SW 1271 (cell line): Measurements from ENCODE around the gene NR5A1.

Experiments
- DNase-seq, 2 experiments: peaks; one replicate each; lab custom pipeline; 2025; lab: John Stamatoyannopoulos, UW

NR5A1 gene

DNA sequence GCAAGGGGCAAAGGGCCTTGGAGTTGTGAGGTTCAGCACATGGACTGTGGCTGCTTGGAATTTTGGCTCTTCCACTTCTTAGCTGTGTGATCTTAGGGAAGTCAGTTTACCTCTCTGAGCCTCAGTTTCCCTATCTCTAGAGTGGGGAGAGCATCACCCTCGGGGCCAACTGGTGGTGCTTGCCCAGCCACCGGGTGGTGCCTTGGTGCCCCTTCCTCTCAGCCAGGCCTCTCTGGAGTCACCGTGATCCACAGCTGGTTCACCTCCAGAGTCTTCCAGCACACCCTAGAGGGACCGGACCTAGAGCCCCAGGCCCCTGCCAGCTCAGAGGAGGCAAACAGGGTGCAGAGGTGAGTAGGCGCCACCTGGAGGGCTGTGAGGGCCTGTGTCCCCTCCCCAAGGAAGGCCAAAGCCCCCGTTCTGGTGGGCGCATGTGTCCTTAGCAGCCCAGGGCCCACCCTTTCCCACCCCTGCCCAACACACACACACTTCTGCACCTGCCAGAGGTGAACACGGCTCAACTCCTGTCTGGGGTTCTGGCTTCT is 49.2 kb downstream of the NR5A1 start:
- no peak for DNase-seq

DNA sequence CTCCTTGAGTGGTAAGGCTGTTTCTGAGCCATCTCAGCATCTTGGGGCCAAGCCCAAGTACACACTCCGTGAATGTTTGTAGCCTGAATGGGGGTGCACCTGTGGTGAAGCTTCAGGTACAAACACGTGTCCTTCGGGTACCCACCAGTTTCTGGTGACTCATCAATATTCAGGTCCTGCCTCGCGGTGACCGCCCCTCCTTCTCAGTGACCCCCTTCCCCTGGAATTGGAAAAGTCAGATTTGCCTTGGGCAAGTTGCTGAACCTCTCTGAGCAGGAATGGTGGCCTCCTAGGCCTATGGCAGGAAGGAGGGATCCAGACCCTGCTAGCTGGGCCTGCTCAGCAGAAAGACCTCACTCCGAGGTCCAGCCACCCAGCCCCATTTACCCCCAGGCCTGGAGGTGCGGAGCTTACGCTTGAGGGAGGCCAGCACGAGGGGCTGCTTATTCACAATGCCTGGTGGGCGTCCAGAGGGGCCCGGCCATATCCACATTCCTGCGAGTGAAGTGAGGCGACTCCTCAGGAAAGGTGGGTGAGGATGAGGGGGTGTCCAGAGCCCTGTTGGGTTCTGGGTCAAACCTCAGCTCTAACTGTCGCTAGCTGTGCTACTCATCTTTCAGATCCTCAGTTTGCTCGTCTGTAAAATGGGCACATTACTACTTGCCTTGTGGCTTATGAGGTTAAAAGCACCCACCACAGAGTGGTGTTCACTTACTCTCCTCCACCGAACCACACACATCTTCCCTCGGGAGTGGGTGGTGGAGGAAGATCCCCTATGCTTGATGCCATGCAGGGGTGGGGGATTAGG is 49.9 kb downstream of the NR5A1 start:
- no peak for DNase-seq

DNA sequence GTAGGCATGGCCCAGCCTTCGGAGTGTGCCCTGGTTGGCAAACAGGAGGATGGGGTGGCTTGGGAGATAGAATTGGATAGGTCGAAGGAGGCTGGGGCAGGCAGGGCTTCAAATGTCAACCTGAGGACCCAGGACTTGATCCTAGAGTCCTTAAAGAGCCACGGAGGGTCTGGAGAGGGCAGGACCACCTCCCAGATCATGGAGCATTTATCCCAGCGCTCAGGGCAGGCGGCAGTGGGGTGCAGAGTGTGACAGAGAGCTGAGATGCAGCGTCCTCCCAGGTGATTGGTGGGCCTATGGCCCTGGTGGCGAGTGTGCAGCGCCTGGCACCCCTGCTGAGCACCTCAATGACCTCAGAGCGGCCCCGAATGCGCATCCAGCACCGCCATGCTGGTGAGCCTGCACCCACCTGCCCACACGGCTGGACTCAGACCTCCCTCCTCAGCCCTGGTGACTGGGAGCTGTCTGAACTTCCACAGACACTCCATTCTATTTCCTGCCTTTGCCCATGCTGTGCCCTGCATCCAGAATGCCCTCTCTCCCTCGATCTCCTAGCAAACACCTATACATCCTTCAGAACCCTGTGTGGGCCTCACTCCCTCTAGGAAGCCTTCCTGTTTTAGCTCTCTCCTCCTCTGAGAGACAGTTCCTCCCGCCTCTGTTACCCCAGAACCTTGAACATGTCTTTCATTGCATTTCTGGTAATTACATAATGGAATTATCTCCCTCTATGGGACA is 50.7 kb downstream of the NR5A1 start:
- DNase-seq: no peak

DNA sequence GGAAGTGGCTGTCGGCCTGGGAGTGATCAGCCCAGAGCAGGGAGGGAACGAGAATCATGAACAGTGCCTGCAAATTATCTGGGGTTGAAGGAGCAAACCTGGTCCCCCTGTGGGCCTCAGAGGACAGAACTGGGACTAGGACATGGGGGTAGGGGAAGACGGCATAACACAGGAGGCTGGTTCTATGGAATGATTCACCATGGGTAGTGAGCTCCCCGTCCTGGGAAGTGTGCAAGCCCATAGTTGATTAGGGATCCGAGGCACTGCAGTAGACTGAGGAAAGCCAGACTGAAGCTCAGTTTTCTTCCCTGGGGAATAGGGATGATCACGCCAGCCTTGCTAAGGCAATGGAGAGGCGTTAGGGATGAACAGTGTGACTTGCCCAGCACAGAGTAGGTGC is 51.4 kb downstream of the NR5A1 start:
- DNase-seq: no peak

DNA sequence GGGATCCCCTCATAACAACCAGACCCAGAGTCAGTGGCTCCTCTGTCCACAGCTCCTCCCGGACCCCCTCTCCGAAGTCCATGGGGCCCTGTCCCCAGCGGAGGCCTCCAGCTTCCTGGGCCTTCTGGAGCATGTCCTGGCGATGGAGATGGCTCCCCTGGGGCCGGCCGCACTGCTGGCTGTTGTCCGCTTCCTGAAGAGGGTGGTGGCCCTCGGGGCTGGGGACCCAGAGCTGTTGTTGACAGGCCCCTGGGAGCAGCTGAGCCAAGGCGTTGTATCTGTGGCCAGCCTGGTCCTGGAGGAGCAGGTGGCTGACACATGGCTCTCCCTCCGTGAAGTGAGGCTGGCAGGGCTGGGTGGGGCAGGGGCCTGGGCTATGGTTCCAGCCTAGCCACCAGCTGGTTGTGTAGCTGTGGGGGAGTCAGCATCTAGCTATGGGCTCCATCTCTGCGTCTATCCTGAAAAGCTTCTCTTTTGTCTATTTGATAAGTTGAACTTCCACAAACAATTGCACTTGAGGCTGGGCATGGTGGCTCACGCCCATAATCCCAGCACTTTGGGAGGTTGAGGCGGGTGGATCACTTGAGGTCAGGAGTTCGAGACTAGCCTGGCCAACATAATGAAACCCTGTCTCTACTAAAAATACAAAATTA is 52.3 kb downstream of the NR5A1 start:
- no peak for DNase-seq

DNA sequence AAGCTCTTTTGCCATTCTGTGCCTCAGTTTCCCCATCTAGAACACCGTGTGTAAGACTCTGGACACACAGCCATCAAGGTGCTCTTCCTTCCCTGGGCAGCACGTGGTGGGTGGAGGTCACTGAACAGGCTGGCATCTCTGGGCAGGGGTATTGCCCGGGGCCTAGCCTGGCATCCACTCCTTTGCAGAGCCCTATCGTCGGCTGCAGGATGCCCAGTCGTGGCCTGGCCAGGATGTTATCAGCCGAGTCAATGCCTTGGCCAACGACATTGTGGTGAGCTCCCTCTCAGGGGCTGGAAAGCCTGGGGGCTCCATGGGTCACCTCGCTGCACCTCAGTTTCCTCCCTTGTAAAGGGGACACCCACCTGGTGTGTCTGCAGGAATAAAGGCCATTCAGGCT is 52.9 kb downstream of the NR5A1 start:
- DNase-seq: no peak

DNA sequence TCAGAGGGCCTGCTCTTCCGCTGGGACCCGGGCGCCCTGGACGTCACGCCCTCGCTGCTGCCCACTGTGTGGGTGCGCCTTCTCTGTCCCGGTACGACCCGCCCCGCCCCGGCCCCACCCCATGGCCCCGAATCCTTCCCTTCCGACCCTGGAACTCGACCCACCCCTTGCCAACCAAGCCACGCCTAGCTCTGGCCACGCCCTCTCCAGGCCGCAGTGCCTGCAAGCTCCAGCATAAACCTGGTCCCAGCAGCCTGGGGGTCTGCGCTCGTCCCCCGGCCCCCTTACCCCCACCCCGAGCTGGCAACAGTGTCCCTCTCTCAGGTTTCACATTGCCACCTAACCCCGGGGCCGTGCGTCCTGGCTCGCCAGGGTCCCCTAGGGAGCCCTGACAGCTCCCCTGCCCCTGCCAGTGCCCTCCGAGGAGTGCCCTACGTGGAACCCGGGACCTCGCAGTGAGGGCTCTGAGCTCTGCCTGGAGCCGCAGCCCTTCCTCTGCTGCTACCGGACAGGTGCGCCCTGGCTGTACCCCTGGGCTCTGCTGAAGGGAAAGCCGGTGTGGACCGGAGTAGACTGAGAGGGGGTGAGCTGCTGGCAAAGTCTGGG is 53.5 kb downstream of the NR5A1 start:
- DNase-seq: no peak

DNA sequence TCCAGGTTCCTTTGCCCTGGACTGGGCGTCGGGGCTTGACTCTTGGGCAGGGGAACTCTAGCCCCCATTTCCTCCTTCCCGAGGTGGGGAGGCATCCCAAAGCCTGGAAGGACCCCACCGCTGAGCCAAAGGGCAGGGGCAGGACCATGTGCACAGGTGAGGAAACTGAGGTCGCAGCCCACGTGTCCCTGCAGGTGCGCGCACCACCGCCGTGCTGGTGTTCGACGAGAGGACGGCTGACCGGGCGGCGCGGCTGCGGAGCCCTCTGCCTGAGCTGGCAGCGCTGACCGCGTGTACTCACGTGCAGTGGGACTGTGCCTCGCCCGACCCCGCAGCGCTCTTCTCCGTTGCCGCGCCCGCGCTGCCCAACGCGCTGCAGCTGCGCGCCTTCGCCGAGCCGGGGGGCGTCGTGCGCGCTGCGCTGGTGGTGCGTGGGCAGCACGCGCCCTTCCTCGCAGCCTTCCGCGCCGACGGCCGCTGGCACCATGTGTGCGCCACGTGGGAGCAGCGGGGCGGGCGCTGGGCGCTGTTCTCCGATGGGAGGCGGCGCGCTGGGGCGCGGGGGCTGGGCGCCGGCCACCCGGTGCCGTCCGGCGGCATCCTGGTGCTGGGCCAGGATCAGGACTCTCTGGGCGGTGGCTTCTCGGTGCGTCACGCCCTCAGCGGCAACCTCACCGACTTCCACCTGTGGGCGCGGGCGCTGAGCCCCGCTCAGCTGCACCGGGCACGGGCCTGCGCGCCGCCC is 54.2 kb downstream of the NR5A1 start:
- DNase-seq: no peak

DNA sequence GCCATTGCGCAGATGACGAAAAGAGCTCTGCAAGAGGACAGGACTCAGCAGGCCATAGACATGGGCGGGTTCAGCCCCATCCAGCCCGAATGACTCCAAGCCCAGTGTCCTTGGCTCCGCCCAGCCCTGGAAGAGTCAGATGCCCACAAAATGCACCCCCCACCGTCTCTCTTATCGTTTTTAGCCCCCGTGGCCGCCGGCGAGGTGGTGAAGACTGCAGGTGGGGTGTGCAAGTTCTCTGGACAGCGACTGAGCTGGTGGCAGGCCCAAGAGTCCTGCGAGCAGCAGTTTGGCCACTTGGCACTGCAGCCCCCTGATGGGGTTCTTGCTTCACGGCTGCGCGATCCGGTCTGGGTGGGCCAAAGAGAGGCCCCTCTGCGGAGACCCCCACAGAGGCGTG is 54.9 kb downstream of the NR5A1 start:
- DNase-seq: no peak

DNA sequence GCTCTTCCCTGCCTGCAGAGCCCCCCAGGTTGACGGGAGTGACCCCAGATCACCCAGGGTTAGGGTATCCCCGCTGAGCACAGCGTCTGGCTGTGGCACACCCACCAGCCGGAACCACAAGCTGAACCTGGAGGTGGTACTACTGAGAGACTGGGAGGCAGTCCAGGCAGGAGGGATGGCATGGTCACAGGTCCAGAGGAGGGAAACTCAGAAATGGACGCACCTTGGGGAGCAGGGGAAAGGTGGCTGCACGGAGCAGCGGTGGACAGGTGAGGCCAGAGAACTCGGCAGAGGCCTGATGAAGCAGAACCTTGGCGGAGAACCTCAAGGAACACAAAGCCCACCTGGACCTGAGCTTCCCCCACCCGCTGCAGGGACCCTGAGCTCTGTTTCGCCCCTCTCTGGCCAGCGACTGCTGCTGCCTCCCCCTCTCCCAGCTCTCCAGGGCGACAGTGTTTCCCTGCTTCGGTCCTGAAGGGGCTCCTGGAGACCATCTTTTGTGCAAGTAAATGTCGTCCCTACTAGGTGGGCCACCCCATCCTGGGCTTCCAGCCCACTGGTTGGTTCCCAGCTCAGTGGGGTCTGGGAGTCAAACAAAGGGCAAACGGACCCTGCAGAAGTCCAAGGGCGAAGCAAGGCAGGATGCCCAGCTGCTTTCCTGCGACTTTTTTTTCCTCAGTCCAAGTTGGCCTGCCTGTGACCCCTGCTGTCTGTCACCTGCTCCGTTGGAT is 56.1 kb downstream of the NR5A1 start:
- no peak for DNase-seq

DNA sequence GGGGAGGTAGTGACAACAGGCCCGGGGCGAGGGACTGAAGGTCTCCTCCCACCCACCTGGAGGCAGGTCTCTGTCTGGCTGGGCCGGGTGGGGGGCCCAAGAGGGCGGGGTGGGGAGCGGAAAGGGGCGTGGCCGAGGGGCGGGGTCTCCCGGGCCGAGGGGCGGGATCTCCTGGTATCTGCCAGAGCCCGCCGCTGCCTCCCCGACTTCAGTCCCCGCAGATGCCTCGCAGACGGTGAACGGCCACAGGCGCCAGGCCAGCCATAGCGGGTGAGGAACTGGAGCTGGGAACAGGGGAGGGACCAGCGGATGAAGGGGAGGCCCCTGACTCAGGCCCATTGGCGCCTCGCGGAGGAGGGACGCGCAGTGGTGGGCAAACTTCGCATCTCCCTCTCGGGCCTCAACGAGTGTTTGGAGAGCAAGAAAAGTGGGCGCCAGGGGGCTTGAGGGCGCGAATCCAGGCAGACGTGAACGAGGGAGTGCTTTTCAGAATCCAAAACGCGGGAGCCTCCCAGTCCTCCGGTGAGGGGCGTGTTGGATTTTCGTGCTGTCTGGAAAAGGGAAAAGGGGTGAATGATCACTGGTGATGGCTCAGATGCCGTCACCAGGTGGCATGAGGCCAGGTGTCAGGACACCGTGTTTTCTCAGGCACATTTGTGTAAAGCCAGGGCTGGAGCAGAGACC is 56.8 kb downstream of the NR5A1 start, which contains the start of gene ADGRD2:
ADGRD2 (plus strand) TSS at position 211 of the 684 bp plus-strand sequence. CDS start 1,216 bp downstream, outside the sequence.
- no peak for DNase-seq

DNA sequence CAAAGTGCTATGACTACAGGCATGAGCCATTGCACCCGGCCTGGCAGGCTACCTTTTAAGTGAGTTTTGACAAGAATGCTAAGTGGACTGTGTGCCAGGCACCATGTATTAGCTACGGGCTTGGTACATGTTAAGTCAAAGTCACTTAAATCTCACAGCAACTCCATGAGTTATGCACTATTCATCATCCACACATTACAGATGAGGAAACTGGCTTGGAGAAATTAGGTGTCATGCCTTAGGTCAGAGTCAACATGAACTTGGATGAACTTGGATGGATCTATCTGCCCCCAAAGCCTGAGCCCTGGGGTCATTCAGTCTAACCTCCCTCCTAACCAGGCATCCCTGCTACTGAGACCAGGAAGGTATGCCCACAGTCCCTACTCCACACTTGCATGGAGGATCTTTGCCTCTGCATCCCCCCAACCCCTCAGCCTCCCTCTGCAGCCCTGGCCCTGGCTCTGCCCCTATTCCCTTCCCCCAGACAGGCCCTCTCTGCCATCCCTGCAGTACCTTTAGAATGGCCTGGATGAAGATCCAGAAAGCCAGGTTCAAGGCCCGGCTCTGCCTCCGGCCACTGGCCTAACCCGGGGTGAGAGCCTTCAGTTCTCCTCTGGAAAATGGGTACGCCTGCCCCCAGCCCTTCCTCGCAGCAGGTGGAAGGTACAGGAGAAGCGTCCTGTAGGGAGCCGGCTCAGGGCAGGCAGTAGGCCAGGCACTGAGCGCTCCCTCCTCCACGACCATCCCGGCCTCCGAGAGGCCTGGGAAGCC is 57.6 kb downstream of the NR5A1 start:
- DNase-seq: no peak

DNA sequence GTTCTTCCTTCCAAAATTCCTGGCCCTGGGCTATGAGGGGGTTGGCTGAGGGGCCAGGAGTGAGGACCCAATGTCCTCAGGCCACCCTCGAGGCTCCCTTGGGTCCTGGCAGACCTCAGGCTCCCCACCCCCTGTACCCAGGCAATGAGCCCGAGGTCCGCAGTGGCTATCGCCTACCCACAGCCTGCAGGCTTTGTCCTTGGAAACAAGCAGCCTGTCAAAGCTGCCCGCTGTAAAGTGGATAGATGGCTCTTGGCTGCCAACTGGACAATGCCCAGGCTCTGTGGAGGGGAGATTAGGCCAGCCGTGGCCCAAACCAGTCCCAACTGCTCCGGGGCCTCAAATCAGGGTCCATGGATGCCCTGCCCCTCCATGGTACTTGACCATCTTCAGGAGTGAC is 59.2 kb downstream of the NR5A1 start:
- DNase-seq: no peak

DNA sequence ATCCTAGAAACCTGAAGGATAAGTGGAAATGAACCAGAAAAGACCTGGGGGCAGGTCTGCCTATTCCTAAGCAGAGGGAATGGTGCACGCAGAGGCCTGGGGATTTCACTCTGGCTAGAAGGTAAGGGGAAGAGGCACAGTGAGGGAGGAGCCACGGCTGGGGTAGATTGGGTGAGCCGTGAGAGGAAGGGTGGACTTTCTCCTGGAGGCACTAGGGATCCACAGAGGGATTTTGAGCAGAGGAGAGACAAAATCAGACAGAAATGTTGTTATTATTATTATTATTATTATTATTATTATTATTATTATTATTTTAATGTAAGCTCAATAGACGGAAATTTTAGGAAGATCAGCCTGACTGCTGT is 59.9 kb downstream of the NR5A1 start:
- no peak for DNase-seq

DNA sequence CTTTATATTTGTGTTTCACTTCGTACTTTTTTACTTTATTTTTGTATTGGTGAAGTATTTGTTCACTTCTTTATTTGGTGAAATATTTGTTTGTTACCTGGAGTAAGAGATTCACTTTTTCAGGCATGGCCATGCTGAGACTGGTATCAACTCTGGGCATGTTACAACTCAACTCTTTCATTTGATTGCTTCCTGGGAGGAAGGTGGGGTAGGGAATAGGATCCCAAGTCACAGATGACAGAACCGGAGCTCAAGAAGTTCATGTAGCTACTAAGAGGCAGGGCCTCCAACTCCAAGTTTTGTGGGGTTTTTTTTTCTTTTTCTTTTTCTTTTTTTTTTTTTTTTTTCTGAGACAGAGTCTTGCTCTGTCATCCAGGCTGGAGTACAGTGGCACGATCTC is 63.0 kb downstream of the NR5A1 start:
- DNase-seq: no peak

DNA sequence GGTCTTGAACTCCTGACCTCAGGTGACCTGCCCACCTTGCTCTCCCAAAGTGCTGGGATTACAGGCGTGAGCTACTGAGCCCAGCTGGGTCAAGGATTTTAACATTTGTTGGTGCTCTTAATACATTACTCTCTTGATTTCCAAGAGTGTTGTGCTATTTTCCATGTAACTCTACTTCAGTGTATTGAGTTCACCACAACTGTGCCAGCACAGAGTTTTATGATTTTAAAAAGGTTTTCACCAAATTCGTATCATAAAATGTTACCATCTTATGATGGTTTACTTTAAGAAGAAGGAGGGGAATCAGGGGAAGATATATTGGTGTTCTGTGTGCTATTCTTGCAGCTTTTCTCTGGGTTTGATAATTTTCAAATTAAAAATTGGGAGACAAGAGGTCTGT is 63.6 kb downstream of the NR5A1 start:
- no peak for DNase-seq

DNA sequence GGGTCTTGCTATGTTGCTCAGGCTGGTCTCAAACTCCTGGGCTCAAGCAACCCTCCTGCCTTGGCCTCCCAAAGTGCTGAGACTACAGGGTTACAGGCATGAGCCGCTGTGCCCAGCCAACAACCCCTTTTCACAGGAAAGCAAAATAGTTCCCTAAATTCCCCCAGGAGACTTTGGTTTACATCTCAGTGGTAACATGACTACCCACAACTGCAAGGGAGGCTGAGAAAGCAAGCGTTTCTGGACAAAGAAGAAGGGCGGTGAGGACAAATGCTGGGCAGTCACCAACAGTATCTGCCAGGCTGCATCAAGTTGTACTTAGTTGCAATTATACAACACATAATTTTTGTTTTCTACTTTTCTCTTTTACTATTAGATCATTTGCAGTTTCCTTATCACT is 64.4 kb downstream of the NR5A1 start:
- DNase-seq: no peak

DNA sequence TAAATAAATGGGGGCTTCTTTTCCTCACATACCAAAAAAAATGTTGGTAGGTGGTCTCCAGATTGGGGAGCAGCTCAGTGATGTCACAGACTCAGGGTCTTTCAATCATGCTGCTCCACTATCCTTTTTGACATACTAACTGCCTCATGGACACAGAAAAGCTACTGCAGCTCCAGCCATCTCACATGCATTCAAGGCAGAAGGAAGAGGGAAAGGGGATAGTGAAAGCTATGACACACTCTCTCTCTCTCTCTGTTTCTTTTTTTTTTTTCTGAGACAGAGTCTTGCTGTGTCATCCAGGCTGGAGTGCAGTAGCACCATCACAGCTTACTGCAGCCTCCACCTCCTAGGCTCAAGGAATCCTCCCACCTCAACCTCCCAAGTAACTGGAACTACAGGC is 64.8 kb downstream of the NR5A1 start:
- DNase-seq: no peak

DNA sequence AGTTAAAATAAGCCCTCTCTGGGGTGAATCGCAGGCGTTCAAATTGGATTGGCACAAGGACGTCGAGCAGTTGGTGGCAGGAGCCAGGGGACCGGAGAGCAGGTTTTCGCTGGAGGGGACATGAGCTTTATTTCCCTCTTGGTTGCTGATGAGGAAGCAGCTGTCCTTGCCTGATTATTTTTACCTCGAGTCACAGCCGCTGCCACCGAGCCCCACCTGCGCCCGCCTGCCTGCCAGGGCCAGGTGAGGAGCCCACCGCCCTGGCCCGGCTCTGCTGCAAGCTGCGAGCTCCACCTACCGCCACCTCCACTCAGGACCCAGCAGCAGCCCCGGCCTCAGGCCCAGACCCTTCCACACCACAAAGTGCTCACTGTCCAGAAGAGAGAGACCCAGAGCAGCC is 65.9 kb downstream of the NR5A1 start:
- DNase-seq: no peak

DNA sequence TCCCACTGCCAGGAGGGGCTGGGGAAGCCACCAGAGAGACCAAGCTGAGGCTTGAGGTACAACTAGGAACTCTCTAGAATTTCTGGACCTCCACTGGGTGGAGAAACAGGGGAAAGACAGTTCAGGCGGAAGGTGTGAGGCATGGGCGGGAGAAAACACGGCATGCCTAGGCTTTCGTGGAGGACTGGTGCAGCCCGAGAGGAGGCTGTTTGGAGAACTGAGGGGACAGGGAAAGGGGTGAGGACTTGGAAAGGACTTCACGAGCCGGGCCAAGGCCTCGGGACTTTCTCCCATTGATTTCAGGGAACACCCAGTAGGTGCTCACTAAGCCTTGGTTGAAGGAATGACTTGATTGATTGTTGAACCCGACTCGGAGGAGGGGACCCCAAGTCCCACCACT is 66.4 kb downstream of the NR5A1 start:
- no peak for DNase-seq
